Brain pericyte (primary cell): Measurements from ENCODE around the gene IAPP.
"Not testable (repeated sequence)": the region's sequence is repeated elsewhere in the genome, so short reads cannot be mapped to it uniquely, and the experiment has no call there.

ENCODE experiments used
- DNase-seq: peaks from one replicate; pipeline ENCODE4 v3.0.0-alpha.2; 2012; ENCODE audit warnings: low read depth, low spot score

IAPP gene

DNA sequence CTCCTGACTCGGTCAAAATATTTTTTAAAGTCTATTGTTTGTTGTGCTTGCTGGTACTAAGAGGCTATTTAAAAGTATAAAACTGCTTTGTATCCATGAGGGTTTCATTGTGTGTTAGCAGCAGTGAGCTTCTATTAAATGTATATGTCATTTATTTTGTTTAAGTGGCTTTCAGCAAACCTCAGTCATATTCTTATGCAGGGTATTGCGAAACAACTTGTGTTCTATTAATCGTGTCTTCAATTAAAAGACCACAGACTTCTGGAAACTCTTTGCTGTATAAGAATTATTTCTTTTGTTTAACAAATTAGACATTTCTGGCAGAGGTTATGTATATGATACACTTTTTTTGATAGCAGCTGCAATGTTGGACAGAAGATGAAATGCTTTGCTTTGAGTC lies 6.5 kb downstream of the IAPP start:
- no peak for DNase-seq

- not testable (repeated sequence) for DNase-seq
Observed at GRCh38 chr12:21381320-21381719, 8.6 kb downstream of the IAPP start.

- DNase-seq, result no peak
Observed at GRCh38 chr12:21384261-21384660, 11.6 kb downstream of the IAPP start.

DNA sequence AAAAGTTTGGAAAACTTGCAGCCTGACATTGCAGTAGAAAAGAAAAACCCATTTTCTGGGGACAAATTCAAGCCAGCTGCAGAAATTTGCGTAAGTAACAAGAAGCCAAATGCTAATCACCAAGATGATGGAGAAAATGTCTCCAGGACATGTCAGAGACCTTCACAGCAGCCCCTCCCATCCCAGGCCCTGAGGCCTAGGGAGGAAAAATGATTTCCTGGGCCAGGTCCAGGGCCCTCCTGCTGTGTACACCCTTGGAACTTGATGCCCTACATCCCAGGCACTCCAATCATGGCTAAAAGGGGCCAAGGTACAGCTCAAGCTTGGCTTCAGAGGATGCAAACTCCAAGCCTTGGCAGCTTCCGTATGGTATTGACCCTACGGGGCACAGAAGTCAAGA lies 14.5 kb downstream of the IAPP start:
- DNase-seq, result no peak

DNA sequence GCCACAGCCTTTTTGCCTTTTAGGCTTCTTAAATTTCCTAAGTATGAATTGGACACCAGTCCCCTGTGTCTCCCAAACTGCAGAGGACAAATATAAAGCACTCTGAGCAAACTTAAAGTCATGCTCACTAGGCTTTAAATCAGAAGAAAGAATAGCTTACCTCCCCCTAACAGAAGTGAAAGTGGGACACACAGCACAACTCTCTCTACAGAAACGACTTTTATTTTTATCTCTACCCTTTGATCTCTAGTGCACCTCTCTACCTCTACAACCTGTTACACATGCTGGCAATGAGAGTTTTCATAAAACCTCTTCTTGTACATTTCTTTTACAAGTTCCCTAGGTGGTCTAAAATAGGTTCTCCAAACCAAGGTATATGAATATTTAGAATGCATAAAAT lies 19.7 kb downstream of the IAPP start:
- no peak for DNase-seq

GRCh38 chr12:21394828-21395626 lies 22.3 kb downstream of the IAPP start:
- DNase-seq, result not testable (repeated sequence)

DNA sequence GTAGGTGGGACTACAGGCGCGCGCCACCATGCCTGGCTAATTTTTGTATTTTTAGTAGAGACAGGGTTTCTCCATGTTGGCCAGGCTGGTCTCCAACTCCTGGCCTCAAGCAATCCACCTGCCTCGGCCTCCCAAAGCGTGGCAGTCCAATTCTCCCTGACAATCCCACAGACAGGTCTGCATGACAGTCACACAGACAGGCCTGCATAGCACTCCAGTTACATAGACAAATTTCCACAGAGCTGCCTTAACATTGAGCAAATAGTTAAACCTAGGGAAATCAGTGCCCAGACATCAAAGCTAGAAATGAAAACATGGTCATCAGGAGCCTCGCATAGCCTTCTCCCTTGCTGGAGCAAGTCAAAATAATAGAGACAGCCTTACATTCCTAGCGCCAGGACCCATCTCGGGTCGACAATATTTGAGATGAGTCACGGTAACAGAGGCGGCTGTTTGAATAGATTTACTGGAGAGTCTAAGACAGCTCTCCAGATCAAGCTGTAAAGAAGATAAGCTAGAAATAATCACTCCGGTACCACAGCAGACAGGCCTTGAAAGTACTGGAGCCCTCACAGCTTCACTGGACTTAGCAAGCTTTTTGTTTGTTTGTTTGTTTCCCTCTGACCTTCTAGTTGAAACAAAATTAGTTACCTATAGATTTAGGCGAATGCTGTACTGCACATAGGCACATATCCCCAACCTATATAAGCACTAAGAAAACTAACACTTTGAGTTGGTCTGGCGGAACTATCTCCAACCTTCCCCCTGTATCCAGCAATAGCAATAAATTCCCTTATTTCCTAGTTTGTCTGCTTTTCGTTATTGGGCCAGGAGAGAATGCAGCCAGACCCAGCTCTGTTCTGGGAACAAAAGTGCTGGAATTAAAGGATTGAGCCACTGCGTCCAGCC lies 40.9 kb downstream of the IAPP start:
- no peak for DNase-seq

GRCh38 chr12:21416511-21417121 lies 43.9 kb downstream of the IAPP start:
- DNase-seq, result no peak

DNA sequence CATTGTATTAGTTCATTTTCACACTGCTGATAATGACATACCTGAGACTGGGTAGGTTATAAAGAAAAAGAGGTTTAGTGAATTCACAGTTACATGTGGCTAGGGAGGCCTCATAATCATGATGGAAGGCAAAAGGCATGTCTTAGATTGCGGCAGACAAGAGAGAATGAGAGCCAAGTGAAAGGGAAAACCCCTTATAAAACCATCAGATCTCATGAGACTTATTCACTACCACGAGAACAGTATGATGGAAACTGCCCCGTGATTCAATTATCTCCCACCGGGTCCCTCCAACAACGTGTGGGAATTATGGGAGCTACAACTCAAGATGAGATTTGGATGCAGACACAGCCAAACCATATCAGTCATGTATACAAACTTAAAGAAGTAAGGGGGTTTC lies 45.7 kb downstream of the IAPP start:
- not testable (repeated sequence) for DNase-seq

GRCh38 chr12:21419009-21419699 lies 46.5 kb downstream of the IAPP start:
- not testable (repeated sequence) for DNase-seq

DNA sequence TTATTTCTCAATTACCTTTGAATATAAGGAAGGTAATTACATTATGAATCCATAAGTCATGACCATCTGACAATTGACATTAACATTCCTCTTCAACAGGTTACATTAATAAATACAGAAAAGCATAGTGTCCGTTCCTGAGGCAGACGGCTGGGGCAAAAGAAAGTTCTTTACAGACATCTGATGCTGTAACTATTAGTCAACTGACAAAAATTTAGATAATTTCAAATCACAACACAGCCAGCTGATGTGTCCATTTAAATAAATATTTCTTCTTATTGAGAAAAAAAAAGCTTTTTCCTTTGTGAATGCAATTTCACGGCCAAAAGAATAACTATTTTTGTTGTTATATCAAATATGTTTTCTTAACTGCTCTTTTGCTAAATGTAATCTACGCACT lies 55.5 kb downstream of the IAPP start:
- DNase-seq, result no peak
